Fibroblast of villous mesenchyme (primary cell): ENCODE measurements around the gene EHBP1. TPM values are rescaled to one million over a fixed set of nuclear protein-coding genes. Genes with fewer than 3 reads are reported as not detected.
A peak's percentile ranks its signal among the peaks of the same experiment; 100 is the strongest.

Experiments
- DNase-seq: peaks from one replicate; pipeline ENCODE4 v3.0.0-alpha.2; 2010; ENCODE audit warnings: low read depth
- H3K4me3 ChIP-seq: 2 replicates; pipeline ENCODE4 v1.5.1; 2011; ENCODE audit warnings: low read depth, mild to moderate bottlenecking, low read length
- CTCF ChIP-seq: IDR thresholded peaks from 2 replicates; pipeline ENCODE4 v1.5.1; 2012; ENCODE audit warnings: low read depth, mild to moderate bottlenecking, low read length; ENCODE audit not compliant: insufficient read depth
- total RNA-seq: library from RNA; depleted of rRNA; stranded (reverse); fragments of >200 nt; gene quantifications from 2 replicates; pipeline ENCODE4 v1.2.3, GENCODE V29; 2012

Gene EHBP1
- total RNA-seq, 1 donor: 140 TPM

- H3K4me3 ChIP-seq: no peak overlapping the region
- no peak for DNase-seq
- no peak for TF ChIP-seq CTCF
These were observed 17.2 kb downstream of the EHBP1 start for GRCh38 chr2:62722679-62723078.

DNA sequence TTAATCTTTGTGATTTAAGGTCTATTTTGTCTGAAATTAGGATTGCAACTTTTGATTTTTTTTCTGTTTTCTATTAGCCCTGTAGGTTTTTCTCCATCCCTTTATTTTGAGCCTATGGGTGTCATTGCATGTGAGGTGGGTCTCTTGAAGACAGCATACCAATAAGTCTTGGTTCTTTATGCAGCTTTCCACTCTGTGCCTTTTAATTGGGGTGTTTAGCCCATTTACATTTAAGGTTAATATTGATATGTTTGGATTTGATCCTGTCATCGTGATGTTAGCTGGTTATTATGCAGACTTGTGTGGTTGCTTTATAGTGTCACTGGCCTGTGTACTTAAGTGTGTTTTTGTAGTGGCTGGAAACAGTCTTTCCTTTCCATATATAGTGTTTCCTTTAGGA is 17.7 kb downstream of the EHBP1 start:
- TF ChIP-seq CTCF: no peak
- no peak overlapping the region for H3K4me3 ChIP-seq
- DNase-seq: no peak

GRCh38 chr2:62724106-62724505 is 18.6 kb downstream of the EHBP1 start:
- DNase-seq: peak; percentile 57
- H3K4me3 ChIP-seq: no peak overlapping the region
- TF ChIP-seq CTCF: no peak

DNA sequence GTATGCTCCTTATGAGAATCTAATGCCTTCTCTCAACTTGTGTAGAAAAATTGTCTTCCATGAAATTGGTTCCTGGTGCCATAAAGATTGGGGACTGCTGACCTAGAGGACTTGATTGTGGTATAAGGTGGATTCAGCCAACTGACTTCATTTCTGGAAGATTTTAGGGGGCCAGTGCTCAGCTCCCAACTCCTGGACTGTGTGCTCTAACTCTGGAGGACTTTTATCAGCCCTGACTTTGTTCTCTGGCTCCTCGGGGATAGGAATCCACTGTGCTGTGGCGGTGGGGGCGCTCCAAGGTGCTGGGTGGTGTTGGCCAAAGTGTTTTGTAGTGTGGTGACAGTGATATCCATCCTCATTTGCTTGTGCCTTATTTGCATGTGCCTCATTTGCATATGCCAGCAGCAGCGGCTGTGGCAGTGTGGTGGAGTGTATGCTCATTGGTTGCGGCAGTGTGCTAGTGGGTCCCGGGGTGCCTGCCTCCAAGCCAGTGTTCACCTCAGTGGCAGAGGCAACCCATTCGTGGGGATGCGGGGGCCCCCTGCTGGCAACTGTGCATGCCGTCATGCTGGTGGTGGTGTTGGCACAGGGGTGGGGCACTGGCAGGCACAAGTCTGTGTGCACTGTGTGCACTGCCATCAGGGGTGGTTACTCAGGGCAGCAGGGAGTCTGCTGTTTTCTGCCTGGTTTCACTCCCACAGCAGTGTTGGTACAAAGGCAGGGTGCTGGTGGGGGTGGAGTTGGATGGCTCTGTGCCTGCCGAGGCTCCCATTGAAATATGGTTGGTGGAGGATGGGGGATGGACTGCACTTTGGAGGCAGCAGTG is 19.6 kb downstream of the EHBP1 start:
- peak; percentile 39 for TF ChIP-seq CTCF
- H3K4me3 ChIP-seq: no peak overlapping the region
- no peak for DNase-seq

DNA sequence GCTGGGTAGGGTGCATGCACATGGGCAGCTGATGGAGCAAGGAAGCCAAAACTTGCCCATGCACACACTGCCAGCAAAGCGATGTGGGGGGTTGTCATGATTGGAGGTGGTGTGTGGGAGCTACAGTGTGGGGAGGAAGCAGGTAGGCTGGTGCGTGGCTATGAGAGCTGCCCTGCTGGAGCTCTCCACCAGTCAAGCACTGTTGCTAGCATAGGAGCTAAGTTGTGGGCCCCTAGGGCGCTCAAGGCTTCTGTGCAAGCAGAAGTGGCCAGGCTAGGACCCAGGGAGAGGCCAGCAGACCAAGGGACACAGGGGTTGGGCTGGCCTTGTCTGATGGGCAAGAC is 20.2 kb downstream of the EHBP1 start:
- TF ChIP-seq CTCF: no peak
- H3K4me3 ChIP-seq: no peak overlapping the region
- no peak for DNase-seq

DNA sequence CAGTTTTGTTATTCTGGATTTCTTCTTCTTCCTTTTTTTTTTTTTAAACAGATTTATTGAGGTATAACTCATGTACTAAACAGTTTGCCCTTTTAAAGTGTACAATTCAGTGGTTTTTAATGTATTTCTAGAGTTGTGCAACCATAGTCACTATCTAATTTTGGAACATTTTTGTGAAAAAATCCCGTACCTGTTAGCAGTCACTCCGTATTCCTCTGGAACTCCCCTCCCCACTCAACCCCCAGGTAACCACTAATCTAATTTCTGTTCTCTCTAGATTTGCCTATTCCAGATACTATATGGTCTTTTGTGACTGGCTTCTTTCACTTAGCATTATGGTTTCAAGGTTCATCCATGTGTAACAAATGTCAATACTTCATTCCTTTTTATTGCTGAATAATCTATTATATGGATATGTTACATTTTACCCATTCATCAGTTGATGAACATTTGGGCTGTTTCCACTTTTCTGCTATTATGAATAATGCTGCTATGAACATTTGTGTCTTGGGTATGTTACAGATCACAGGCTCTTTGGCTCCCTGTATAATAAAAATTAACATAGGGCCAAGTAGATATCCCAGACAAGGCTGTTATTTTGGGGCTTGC is 21.9 kb downstream of the EHBP1 start:
- H3K4me3 ChIP-seq: no peak overlapping the region
- no peak for TF ChIP-seq CTCF
- no peak for DNase-seq
